ENCODE results near the gene DDN.

- TF ChIP-seq CTCF (IDR thresholded peaks at IDR 0.05) (no peak), POLR2A (IDR thresholded peaks at IDR 0.05) (no peak)
These were observed 33.1 kb upstream of the DDN start for GRCh38 chr12:49032276-49032675.
